Central memory CD4-positive, alpha-beta T cell (primary cell): ENCODE results near the gene OTX2.

Experiments used
- DNase-seq: peaks from one replicate; pipeline ENCODE4 v3.0.0; 2022
- total RNA-seq, 3 experiments: gene quantifications; one replicate each; lab custom pipeline; 2026; lab: John Stamatoyannopoulos, UW

The OTX2 gene
- 0 reads per million in 3 experiments for total RNA-seq

DNA sequence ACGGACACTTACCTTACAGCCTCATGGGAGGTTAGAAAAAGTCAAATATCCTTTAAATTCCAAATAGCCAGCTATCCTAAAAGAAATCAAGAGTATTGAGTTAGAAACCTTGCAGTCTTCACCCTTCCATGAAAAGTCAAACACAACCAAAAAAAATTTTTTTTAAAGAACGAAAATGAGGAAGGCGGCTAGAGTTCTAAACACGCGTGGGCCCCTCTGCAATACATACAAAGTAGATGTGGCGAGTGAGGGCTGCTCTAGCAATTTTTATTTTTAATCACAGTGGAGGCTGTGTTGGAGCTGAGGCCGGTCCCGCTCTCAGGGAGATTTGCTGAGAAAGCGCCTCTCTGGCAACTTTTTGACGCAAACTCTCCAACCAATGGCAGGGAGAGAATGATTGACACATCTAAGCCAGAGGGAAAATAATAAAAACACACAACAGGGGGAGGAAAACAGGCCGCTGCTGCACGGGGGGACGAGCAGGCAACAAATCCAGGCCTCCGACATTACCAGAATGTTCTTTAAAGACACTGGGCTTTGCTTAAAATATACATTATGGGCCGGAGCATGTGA lies at the start of gene OTX2:
OTX2 (minus strand) TSS at position 333 of the 573 bp plus-strand sequence. CDS start 5,023 bp downstream, outside the sequence.
- DNase-seq: no peak

DNA sequence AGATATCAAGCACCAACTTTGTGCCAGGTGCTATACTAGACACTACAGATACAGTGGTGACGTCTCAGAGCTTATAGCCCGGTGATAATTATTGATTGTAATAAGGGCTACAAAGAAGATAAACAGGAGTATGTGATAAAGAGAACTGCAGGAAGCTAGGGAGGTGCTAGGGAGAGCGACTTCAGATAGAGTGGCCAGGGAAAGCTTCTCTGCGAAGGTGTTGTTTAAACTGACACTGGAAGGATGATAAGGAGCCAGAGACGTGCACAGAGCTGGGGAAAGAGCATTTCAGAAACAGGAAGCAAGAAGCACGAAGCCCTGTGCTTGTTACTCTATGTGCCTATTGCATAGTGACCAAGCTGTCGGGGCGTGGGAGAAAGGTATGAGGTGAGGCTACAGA lies 48.1 kb upstream of the OTX2 start:
- no peak for DNase-seq

DNA sequence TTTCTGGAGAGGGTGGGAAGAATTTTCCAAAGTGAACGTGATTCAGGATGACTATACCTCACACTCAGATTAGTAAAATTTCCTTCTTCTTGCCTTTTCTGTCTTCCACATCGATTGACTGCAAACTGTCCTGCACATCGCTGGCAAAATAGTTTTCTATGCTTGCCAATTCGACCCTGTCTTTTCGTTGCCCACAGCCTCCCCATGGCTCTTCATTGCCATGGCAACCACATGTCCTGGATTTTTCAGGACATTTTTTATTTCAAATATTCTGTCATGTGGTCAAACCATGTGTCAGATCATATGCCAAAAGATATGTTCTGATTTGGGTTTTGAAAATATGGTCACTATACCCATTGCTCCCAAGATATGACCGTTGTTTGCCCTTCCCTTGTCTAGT lies 46.9 kb upstream of the OTX2 start:
- DNase-seq: no peak

DNA sequence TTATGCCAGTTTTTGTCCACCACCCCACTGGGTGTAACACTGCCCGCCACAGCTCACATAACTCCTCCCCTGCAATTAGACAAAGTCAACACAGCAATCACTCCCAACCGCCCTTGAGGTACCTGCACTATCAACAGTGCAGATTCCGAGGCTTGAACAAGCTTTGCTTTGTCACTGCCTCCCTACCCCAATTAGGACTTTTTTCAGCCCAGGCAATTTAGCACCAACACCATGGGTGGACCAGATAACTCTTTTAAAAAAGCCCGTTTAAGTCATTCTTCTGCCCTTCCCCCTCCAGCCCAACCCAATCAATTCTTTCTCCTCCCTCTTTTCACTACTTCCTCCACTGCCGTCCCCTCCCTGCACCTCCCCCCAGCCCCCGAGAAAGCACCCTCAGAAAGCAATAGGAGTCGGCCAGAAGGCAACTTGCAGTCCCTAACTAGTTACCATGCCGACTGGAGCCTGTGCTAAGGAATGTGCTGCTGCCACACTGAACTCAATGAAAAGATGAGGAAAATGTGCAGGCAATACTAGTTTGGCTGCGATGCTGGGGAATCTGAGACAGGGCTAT lies 45.7 kb upstream of the OTX2 start:
- DNase-seq: no peak

DNA sequence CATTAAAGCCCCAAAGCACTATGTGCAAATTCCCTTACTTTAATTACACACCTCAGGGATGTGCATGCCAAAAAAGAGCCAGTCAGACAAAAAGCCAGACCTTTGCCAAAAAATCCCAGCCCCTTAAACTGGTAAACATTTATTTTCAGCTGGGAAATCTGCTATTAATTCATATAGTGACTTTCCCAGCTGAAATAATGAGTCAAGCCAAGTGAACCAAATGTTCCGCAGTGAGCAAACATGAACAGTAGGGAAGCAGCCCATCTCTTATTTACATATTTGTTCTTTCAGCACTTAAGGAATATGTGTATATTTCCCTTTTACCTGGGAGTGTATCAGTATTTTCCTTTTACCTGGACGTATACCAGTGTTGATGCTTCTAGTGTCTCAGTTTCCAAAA lies 44.0 kb upstream of the OTX2 start:
- no peak for DNase-seq

DNA sequence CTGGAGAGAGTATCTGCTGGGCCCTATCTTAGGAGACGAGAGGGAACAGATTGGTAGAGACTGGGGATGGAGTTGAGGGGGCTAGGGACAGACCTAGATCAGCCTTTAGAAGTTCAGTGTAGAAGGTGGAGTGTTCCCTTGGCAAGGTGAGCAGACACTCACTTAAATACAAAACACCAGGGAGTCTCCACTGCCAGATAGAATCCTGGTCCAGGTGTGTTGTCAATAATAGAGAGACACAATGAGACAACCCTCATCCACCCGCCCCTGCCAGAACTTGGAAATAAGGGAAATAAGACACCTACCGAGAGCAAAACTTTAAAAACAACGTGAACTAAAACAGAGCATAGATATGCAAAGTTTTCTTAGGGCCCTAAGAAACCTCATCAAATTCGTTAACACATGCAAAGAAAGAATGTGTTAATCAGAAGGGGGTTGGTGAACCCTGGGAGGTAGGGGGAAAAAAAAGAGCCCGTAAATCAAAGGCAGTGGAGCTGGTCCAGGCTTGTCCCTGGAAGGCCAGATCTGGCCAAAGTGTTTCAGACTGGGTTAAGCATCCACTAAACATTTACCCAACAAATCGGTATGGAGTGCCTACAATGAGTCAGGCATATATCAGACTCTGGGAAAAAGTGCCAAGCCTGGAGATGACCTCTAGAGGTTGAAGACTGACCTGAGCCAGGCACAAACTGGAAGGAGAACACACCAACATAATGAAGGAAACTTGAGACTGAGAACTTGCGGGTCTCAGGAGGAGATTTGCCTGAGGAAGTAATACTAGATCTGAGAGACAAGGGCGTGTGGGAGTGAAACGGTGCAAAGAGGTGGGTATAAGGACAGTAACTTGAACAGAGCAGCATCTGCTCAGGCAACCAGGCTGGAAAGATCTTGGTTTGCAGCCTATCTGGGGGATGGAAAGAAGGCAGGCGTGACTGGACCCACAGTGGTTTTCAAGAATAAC lies 37.0 kb upstream of the OTX2 start:
- no peak for DNase-seq

DNA sequence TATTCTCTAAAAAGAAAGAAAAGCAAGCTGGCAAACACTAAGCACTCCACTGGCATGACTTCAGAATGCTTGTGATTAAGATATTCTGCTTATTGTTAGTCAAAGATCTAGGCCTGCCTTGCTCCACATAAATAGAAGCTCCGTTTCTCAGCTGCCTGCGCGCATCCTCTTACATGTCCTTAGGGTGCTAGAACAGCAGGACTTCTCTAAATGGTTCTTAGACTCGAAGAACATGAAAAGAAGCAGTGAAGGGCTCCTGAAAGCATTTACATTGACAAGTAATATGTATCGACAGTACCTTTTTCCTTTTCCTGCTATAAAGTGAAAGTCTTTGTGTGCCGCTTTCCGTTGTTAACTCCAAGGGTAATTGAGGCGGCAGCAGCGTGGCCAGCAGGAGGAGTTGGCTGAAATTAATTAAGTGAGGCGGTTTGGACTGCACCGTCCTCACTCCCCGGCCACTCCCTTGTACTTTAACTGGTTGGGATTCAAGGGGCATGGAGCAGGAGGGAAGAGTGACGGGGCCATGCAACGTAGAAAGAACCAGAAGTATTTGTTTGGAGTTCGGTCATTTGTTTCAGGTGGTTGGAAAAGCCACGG lies 34.2 kb upstream of the OTX2 start:
- DNase-seq: no peak

DNA sequence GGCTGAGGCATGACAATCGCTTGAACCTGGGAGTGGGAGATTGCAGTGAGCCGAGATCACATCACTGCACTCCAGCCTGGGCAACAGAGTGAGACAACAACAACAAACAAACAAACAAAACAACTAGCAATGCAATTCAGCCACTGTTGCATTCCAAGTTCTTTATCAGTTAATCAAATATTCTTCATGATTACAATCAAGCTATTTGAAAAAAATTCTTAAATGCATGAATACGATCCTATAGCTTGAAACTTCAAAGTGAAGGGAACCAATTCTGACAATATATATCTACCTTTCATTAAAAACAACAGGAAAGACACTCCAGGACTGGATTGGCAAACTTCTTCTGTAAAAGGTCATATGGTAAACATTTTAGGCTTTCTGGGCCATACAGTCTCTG lies 31.3 kb upstream of the OTX2 start:
- no peak for DNase-seq

DNA sequence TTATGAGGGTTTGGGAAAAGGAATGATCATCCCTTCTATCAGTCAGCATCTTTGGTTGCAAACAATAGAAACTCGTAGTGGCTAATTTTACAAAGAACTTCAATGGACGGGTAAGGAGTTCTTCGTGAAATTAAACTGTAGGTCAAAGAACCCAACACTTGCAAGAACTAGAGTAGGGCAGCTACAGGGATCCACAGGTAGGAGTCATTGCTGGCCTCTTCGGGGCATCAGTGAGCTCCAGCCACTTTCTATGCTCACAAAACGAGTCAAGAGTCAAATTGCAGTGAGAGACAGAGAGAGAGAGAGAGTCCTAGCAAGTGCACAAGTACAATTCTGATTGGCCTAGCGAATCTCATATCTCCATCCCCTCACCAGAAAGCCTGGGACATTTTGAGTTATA lies 29.9 kb upstream of the OTX2 start:
- DNase-seq: no peak

DNA sequence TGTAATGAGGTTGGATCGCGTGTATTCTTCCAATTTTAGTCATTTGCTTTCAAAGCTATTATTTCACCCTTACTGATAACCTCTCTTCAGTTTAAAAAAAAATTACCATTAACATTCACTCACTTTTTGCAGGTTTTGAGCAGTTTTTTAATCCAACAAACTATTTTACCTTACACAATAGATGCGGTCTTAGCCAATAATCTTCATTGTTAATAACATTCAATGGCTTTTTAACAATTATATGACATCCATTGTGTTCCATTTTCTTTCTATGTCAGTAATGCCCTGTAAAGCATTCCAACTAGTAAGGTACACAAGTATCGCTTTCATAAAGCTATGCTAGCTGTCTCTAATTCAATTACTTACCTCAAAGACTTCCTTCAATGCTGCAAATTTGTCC lies 18.9 kb upstream of the OTX2 start:
- DNase-seq: no peak

DNA sequence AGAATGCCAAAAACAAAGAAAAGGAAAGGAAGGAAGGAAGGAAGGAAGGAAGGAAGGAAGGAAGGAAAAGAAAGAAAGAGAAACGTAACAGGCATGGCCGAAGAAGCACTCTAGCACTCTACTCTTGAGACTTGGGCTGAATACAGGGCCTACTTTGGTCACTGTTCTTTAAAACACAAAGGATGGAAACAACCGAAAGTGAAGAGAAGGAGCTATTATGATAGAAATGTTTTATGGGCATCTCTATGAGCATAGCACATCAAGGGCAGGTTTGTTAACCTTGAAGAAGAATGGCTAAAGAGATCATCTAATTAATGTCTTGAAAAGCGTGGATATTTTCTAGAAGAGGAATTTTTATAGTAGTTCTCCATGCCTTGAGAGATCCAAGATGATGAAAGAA lies 15.9 kb upstream of the OTX2 start:
- DNase-seq: no peak

DNA sequence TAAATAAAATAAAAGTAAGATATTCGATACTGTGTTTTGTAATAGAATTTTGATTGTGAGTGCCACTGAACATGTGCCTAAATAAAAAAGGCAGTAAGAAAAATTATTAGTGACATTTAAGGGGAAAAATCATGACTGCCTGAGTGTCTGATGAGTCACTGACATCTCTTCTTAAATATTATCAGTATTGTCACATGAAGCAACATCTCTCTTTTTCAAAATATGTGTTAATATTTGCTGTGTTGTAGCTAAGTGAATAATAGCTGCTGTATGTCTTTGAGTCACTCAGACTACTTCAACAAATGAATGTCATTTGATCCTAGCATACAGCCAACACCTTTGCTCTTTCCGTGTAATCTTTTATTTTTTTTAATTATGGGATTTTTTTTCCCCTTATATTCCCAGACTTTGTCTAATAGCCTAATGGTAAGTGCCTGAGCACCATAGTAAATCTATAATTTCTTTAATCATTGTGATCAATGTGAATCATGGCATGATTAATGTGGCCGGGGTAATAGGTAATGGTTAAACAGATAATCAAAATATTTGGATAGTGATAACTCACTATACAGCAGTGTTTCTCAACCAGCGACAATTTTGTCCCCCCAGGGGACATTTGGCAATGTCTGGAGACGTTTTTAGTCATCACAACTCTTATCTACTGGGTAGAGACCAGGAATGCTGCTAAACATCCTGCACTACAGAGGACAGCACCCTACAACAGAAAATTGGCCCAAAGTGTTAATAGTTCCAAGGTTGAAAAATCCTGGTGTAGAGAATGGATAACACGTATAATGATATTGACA lies 11.7 kb upstream of the OTX2 start:
- DNase-seq: no peak

DNA sequence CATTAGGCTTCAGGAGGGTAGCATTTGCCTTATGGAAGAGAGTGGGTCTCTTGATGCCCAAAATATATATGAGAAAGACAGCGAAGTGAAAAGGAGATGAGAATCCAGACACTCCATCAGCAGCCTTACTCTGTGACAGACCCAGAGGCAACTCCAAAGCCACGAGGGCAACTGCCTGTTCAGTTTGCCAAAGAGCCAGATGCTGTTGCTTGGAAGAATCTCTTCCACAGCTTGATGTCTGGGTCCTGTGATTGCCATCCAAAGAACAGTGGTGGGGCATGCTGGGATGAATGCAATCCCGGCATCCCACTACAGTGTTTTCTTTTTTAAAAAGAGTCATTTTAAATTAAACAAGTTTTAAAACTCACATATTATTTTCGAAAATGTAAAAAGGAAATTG lies 10.9 kb upstream of the OTX2 start:
- DNase-seq: no peak

DNA sequence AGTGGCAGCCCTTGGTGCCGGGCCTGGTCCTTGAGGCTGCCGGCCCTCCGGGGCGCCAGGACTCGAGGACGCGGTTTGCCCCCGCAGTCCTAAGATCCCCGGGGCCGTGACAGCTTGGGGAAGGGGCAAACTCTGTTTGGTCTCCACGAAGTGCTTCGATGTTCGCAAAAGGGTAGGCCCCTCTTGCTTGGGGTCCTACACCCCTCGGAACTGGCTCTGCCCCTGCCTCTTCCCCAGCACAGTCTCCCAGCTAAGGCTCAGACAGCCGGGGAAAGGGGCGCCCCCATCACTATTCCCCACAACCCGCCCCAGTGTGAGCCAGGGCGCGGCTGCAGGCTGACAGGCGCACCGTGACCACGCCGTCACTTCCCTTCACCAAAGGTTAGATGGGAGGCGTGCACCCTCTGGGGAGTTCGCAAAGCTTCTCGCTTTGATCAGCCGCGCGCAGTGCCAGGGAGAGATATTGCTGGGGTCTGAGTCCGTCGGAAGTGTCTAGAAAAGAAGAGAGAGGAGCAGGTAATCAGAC lies 7.2 kb upstream of the OTX2 start:
- DNase-seq: no peak

DNA sequence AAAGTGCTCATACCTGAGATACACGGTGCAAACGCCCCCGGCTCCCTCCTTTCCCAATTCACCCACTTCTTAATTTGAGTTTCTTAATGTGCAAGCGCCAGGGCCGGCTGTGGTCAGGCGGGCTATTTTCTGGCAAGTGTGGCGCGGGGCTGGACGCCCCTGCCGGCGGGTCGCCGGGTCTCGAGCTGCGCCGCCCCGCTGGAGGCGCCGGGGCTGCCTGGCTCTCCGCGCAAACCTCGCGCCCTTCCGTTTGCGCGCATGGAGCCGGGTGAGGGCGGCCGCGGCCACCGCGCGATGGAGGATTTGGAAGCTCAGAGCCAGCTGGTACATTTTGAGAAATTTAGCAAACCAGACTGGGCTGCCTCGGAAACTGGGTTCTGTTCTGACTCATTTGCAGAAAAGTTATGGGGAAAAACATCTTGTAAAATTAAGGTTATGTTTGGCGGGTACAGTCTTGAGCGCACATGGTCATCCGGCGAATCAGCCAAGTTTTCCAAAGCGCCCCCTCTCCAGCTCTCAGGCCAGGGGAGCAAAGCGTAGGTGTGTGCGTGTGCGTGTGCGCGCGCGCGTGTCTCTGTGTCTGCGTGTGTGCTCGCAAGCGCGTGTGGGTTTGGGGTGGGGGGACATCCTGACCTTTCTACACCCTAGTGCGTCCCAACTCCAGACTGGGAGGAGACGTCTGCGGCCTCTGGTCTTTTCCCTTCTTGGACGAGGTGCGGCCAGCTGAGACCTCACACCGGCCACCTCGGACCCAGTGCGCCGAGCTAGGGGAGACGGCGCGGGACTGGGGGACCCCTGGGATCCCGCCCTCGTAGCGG lies 6.5 kb upstream of the OTX2 start:
- no peak for DNase-seq

DNA sequence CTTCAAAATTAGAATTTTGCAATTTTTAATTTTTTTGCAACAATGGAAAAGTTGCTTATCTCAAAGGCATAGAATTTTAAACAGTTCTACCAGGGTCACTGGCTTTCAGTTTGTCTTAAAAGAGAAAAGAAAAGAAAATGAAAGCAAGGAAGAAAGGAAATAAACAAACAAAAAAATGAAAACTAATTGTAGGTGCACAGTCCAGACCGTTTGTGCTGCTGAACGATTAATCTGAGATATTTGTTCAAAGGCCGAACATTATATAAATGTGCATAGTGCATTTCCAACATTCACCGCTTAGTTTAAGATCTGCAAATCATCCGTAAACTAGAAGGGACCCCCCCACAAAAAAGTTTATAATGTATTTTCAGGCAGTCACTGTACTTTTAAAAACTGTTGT lies 5.5 kb upstream of the OTX2 start:
- DNase-seq: no peak

DNA sequence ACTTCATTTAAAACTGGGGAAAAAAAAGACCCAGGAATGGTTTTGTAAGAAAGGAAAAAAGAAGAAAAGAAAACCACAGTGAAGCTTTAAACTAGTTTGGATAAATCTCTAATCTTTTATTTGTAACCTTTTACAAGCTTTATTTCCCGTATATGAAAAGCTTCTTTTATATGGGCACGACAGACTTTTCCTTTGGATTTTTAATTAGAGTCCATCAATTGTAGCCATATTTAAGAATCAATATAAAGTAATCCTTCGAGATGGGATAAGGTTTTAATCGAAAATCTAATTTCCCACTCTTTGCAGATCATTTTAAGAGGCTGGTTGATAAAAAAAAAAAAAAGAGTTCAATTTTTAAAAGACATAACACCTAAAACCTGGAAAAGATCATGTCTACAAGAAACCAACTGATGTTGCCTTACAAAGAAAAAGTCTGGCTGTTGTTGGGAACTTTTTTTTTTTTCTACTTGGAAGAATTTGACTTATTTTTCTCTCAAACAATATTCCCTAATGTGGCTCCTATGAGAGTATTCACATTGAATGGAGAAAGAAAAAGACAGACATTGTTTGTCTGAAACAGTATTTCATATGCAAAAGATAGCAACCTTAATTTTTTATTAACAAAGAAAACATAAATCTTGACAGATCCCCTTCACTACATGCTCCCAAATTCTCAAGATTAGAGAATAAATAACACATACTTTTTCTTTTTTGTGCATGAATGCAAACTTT lies 4.9 kb upstream of the OTX2 start:
- DNase-seq: no peak

DNA sequence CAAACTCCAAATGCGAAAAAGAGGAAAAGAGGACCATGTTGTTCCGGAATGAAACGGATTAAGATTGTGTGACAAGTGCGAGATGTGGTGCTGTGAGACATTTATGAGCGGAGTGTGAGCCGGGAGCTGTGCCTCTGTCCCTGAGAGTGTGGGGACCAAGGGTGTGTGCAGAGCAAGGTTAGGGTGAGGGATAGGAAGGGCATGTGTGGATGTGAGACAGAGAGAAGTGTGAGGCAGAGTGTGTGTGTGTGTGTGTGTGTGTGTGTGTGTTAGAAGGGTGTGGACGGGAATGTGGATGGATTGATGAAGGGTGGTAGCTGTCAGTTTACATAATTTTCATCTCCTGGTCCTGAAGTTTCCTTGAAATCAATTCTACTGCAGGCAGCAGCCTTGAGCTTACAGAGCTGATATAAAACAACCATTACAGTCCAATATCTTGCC lies 4.3 kb upstream of the OTX2 start:
- no peak for DNase-seq

DNA sequence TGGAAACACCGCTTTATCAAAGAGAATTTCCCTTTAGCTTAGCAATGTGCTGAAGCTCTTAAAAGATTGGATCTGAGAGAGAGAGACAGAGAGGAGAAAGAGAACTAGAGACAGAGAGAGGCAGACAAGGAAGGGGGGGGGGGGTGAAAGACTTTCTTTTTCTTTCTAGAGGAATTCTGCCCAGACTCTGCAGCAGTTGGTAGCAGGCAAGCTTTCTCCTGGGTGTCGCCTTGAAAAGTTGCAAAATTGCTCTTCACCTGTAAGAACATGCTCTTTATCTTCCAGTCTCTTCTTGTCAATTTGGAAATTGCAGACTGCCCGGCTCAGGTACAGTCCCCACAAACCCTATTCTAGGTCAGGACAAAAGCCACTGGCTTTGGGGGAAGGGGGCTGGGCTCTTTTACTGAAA lies 2.9 kb upstream of the OTX2 start:
- DNase-seq: no peak

DNA sequence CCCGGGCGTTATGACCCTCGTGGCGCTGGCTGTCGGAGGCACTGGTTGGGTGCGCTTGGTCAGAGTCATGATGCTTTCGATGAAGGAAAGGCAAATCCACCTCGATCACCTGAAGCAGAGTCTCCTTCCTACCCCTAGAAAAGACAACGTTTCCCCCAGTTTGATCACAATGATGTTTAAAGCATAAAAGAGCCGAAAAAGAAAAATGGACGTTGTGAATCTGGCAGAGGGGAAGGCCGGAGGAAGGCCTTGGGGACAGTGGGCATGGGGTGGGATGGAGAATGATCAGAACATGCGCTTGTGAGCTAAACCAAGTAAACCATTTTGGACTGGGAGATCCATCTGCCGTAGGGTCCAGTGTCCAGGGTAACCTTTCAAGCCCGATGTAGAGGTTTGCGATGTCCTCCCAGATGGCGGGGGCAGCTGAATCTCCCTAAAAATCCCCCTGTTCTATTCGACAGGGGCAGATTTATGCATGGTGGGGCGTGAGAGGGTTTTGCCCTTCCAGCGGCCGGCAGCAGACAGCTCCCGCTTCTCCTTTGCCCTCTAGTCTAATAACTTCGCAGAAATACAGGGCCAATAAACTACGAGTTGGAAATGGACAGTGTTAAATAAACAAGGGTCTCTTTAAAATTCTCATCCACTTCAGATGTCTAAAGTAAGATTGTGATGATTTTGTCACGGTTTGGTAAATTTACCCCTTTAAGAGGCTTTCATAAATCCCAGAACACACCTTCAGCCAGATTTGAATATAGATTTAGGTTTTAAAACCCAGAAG lies 2.3 kb upstream of the OTX2 start:
- DNase-seq: no peak
